HL-60/S4 treated with retinoic acid at 250 ng/mL for 4 days and 3 days (cell line): Measurements from ENCODE around the gene IL10RA.
"Not testable (repeated sequence)": the region's sequence is repeated elsewhere in the genome, so short reads cannot be mapped to it uniquely, and the experiment has no call there.

ENCODE experiments used
- in situ Hi-C: fragments of 300-500 bp; cut with MboI; formaldehyde crosslinking; loops from 2 replicates; pipeline ENCODE4 v1.7.0; 2022; ENCODE audit warnings: low sequenced_read_pairs

The IL10RA gene

GRCh38 chr11:117959438-117960149, 26.6 kb upstream of the IL10RA start:
- in situ Hi-C loops: loop anchor here (10.0 kb wide), 1 partner anchor 85 kb away; no protein-coding TSS in a partner anchor

- in situ Hi-C loops: no loop called here
These were observed 25.8 kb upstream of the IL10RA start for GRCh38 chr11:117960406-117960805.

- in situ Hi-C loops: no loop called here
These were observed 24.3 kb upstream of the IL10RA start for GRCh38 chr11:117961896-117962295.

- in situ Hi-C loops: no loop called here
These were observed 23.4 kb upstream of the IL10RA start for GRCh38 chr11:117962826-117963225.

GRCh38 chr11:117966908-117967307, 19.3 kb upstream of the IL10RA start:
- in situ Hi-C loops: no loop called here

GRCh38 chr11:117969160-117969991, 16.8 kb upstream of the IL10RA start:
- in situ Hi-C loops: no loop called here

- in situ Hi-C loops: no loop called here
These were observed 15.7 kb upstream of the IL10RA start for GRCh38 chr11:117970400-117971024.

GRCh38 chr11:117972044-117972443, 14.2 kb upstream of the IL10RA start:
- in situ Hi-C loops: no loop called here

GRCh38 chr11:117972629-117973502, 13.3 kb upstream of the IL10RA start:
- in situ Hi-C loops: no loop called here

- in situ Hi-C loops: no loop called here
These were observed 12.7 kb upstream of the IL10RA start for GRCh38 chr11:117973503-117973860.

GRCh38 chr11:117976445-117976844, 9.7 kb upstream of the IL10RA start:
- in situ Hi-C loops: no loop called here

GRCh38 chr11:117977029-117977428, 9.2 kb upstream of the IL10RA start:
- in situ Hi-C loops: no loop called here

GRCh38 chr11:117977612-117978264, 8.5 kb upstream of the IL10RA start:
- in situ Hi-C loops: not testable (repeated sequence)

- in situ Hi-C loops: not testable (repeated sequence)
These were observed 7.8 kb upstream of the IL10RA start for GRCh38 chr11:117978291-117978910.

- in situ Hi-C loops: no loop called here
These were observed 7.2 kb upstream of the IL10RA start for GRCh38 chr11:117978991-117979390.

- in situ Hi-C loops: no loop called here
These were observed 6.5 kb upstream of the IL10RA start for GRCh38 chr11:117979481-117980211.

GRCh38 chr11:117980280-117980679, 5.9 kb upstream of the IL10RA start:
- in situ Hi-C loops: no loop called here

GRCh38 chr11:117980720-117981119, 5.5 kb upstream of the IL10RA start:
- in situ Hi-C loops: no loop called here

GRCh38 chr11:117983163-117983475, 3.1 kb upstream of the IL10RA start:
- in situ Hi-C loops: no loop called here
